ENCODE measurements around the gene SORCS1. TPM values are rescaled to one million over a fixed set of nuclear protein-coding genes. Genes with fewer than 3 reads are reported as not detected.

The SORCS1 gene
- polyA plus RNA-seq, 1 donor (not counting 4 experiments of a cell fraction or from before 2014, with no cell fraction given), result not detected

DNA sequence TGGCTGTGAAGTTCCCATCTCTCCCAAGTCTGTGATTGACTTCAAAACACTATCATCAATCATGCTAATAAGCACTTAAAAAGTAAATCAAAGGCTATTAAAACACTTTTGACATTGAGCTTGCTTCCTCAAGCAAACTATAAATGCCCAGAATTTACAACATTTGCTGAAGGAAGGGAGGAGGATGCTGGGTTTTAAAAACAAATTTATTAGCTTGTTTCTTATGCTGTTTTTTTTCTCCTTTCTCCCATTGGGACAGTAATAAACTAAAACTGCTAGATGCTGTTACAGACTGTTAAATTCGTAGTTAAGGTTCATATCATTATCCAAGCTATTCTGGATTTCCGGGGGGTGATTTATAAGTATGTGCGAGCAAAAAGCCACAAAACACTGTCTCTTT, 250.5 kb downstream of the SORCS1 start:
- no peaks in the 10 kb centered on the region for H3K27me3 ChIP-seq (ENCODE audit: control insufficient read depth, extremely low read depth, insufficient read depth, low read length)
- no peaks in the 10 kb centered on the region for H3K36me3 ChIP-seq (ENCODE audit: control insufficient read depth in 2 of 2, extremely low read depth in 1 of 2, insufficient read depth in 2 of 2, low read length in 2 of 2)
- no peak overlapping the region for H3K27ac ChIP-seq (ENCODE audit: control insufficient read depth, insufficient read depth, low read length)
- dilution Hi-C loops (cut with MboI; ENCODE audit: extremely low pct_ligation_motif_present, low sequenced_read_pairs), result no loop called here
- no peak overlapping the region for H2AFZ ChIP-seq (ENCODE audit: control insufficient read depth, low read length)
- H3K79me2 ChIP-seq (ENCODE audit: control insufficient read depth, insufficient read depth, low read length), result no peaks in the 10 kb centered on the region
- TF ChIP-seq EZH2 (IDR thresholded peaks at IDR 0.05; ENCODE audit: low read length) (no peak), CTCF (optimal IDR thresholded peaks at IDR 0.05 in 1 of 3, IDR thresholded peaks at IDR 0.05 in 1 of 3, conservative IDR thresholded peaks at IDR 0.05 in 1 of 3; ENCODE audit: extremely low read depth in 1 of 3, insufficient read depth in 2 of 3, low read length in 3 of 3) (no peak)
- FAIRE-seq (no peak), DNase-seq (ENCODE audit: low read depth, low spot score) (no peak)
- no peaks in the 10 kb centered on the region for H4K20me1 ChIP-seq (ENCODE audit: control insufficient read depth, extremely low read depth, insufficient read depth, low read length)
- H3K9me3 ChIP-seq (ENCODE audit: control insufficient read depth, low read depth, low read length), result no peaks in the 10 kb centered on the region
- H3K4me1 ChIP-seq (ENCODE audit: control insufficient read depth, extremely low read depth, insufficient read depth, low read length), result no peaks in the 10 kb centered on the region
- H3K9ac ChIP-seq (ENCODE audit: control insufficient read depth, extremely low read depth, insufficient read depth, low read length), result no peak overlapping the region
- no peak overlapping the region for H3K4me3 ChIP-seq (ENCODE audit: control insufficient read depth in 2 of 3, extremely low read depth in 1 of 3, insufficient read depth in 2 of 3, low read depth in 1 of 3, low read length in 3 of 3)
- no peak overlapping the region for H3K4me2 ChIP-seq (ENCODE audit: control insufficient read depth, extremely low read depth, insufficient read depth, low read depth, low read length)
- H3K9me1 ChIP-seq (ENCODE audit: control insufficient read depth, extremely low read depth, insufficient read depth, low read length), result no peaks in the 10 kb centered on the region

DNA sequence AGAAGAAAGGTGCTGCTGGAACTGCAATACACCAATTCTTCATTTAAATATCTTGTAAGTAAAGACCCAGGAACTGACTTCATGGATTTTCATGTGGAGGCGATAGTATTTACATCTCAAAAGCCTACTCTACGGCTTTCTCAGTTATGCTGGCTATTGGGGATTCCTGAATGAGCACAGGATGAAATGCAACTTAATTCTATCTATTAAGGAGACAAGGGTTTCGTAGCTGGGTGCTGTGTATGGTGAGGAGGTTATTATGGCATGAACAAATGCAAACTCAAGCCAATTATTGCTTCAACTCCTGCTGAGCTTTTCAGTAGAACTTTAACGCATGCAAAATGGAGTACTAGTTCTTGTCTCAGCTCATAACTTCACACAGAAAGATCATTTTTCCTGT, 251.2 kb downstream of the SORCS1 start:
- dilution Hi-C loops (cut with MboI; ENCODE audit: extremely low pct_ligation_motif_present, low sequenced_read_pairs), result no loop called here
- FAIRE-seq, result no peak

More for the DNA sequence above, 251.2 kb downstream of the SORCS1 start:
- no peaks in the 10 kb centered on the region for H3K9me1 ChIP-seq (ENCODE audit: control insufficient read depth, extremely low read depth, insufficient read depth, low read length)
- H3K4me1 ChIP-seq (ENCODE audit: control insufficient read depth, extremely low read depth, insufficient read depth, low read length), result no peaks in the 10 kb centered on the region
- H3K4me2 ChIP-seq (ENCODE audit: control insufficient read depth, extremely low read depth, insufficient read depth, low read depth, low read length), result no peak overlapping the region
- H4K20me1 ChIP-seq (ENCODE audit: control insufficient read depth, extremely low read depth, insufficient read depth, low read length), result no peaks in the 10 kb centered on the region
- no peaks in the 10 kb centered on the region for H3K27me3 ChIP-seq (ENCODE audit: control insufficient read depth, extremely low read depth, insufficient read depth, low read length)
- no peaks in the 10 kb centered on the region for H3K9me3 ChIP-seq (ENCODE audit: control insufficient read depth, low read depth, low read length)
- no peak for DNase-seq (ENCODE audit: low read depth, low spot score)
- H3K27ac ChIP-seq (ENCODE audit: control insufficient read depth, insufficient read depth, low read length), result no peak overlapping the region
- H3K79me2 ChIP-seq (ENCODE audit: control insufficient read depth, insufficient read depth, low read length), result no peaks in the 10 kb centered on the region
- no peaks in the 10 kb centered on the region for H3K36me3 ChIP-seq (ENCODE audit: control insufficient read depth in 2 of 2, extremely low read depth in 1 of 2, insufficient read depth in 2 of 2, low read length in 2 of 2)
- H3K9ac ChIP-seq (ENCODE audit: control insufficient read depth, extremely low read depth, insufficient read depth, low read length), result no peak overlapping the region
- H3K4me3 ChIP-seq (ENCODE audit: control insufficient read depth in 2 of 3, extremely low read depth in 1 of 3, insufficient read depth in 2 of 3, low read depth in 1 of 3, low read length in 3 of 3), result no peak overlapping the region
- TF ChIP-seq CTCF (optimal IDR thresholded peaks at IDR 0.05 in 1 of 3, IDR thresholded peaks at IDR 0.05 in 1 of 3, conservative IDR thresholded peaks at IDR 0.05 in 1 of 3; ENCODE audit: extremely low read depth in 1 of 3, insufficient read depth in 2 of 3, low read length in 3 of 3) (no peak), EZH2 (IDR thresholded peaks at IDR 0.05; ENCODE audit: low read length) (no peak)
- no peak overlapping the region for H2AFZ ChIP-seq (ENCODE audit: control insufficient read depth, low read length)

Measured in keratinocyte (primary cell).